NCI-H187 treated with DMSO at 0.1 percent for 48 hours (cell line): ENCODE data around the gene ZNF267.
"Not testable (repeated sequence)": the region's sequence is repeated elsewhere in the genome, so short reads cannot be mapped to it uniquely, and the experiment has no call there.

Source experiments
- DNase-seq: peaks from one replicate; lab custom pipeline; 2025; lab: John Stamatoyannopoulos, UW

The ZNF267 gene

DNA sequence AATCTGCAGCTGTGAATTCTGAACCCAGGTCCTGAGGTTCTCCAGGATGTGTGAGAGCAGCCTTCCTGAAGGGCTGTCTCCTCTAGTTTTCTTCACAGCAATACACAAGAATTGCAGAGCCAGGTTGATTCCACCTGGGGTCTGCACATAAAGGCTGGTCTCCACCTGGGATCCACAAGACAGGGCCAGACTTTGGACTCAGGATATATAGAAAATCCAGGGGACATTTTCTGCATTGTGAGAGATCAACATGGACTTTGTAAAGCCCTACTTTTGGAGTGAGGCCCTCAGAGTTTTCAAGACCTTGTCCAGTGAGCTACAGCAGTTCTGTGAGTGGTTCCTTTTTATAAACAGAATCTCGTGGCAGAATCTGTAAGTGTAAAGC lies 6.3 kb downstream of the ZNF267 start:
- DNase-seq: no peak

DNA sequence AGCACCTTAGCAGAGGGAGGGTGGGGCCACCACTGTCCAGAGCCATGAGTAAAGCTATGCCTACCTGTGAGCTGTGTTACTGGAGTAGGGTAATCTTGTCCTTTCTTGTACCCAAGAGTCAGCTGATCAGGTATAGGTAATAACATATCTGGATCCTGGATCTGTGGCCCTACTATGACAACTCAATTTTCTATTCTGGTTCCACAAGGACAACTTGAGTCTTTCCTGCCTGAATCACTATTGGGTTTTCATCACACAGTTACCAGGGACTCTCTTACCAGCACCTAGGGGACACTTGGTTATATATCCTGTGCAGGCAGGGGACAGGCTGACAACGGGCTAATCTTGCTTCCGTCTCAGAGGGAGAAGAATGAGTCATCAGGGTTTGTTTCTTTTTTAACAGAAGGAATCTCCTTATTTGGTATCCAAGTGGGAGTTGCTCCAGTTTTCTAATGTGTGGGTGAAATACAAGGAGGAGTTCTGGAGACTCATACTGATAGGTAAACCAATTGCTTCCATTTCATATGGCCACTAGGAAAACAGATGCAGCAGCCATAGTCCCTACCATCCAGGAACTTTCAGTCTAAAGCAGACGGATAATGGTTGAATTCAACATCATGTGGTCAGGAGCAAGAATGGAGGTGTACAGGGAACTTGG lies 6.8 kb downstream of the ZNF267 start:
- no peak for DNase-seq

DNA sequence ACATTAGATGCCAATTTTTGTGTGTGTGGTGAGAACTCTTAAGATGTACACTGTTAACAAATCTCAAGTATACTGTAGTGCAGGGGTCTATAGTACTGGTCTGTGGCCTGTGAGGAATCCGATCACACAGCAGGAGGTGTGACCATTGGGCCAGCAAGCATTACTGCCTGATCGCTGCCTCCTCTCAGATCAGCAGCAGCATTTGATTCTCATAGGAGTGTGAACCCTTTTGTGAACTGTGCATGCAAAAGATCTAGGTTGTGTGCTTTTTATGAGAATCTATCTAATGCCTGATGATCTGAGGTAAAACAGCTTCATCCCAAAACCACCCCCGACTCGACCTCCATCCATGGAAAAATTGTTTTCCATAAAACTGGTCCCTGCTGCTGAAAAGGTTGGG lies 12.6 kb downstream of the ZNF267 start:
- DNase-seq: no peak

DNA sequence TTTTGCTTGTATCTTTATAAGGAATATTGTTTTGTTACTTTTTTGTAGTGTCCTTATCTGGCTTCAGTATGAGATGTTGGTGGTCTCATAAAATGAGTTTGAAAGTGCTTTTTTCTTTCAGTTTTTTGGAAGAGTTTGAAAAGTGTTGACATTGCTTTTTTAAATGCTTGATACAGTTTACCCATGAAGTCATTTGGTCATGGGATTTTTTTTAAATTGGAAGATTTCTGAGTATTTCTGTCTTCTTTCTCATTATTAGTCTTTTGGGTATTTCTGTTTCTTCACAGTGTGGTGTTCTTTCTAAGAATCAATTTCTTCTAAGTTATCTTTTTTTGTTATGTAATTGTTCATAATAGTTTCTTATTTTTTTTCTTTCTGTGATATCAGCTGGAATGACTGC lies 15.1 kb downstream of the ZNF267 start:
- no peak for DNase-seq

DNA sequence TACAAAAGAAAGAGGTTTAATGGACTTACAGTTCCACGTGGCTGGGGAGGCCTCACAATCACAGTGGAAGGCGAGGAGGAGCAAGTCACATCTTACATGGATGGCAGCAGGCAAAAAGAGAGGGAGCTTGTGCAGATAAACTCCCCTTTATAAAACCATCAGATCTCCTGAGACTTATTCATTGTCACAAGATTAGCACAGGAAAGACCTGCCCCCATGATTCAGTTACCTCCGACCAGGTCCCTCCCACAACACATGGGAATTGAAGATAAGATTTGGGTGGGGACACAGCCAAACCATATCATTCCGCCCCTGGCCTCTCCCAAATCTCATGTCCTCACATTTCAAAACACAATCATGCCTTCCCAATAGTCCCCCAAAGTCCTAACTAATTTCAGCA lies 18.5 kb downstream of the ZNF267 start:
- DNase-seq: not testable (repeated sequence)

DNA sequence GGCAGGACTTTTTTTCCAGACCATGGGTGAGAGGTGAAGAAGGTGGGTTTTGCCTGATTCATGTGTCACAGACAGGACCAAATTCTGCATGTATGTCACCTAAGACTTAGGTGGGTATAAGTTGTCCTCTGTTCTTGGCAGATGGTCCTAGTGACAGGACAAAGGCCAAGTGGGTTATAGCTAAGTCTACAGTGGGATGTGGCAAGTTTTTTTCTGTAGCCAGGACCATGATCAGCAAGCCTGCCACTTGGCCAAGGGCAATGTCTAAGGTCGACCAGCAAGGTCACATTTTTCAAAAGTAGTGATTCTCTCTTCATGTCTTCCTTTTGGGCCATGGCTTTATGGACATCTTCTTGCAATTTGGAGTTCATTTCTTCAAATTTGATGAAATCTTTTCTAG lies 20.2 kb downstream of the ZNF267 start:
- DNase-seq: no peak

DNA sequence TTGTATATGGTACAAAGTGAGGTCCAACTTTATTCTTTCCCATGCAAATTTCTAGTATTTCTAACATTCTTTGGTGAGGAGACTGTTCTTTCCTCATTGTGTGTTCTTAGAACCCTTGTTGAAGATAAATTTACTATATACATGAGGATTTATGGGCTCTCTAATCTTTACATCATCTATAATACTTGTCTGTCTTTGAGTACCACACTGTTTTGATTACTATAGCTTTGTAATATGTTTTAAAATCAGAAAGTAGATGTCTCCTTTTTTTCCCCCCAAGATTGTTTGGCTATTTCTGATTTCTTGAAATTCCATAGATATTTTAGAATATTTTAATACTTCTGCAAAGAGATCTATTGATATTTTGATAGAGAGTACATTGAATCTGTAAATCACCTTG lies 23.7 kb downstream of the ZNF267 start:
- no peak for DNase-seq

DNA sequence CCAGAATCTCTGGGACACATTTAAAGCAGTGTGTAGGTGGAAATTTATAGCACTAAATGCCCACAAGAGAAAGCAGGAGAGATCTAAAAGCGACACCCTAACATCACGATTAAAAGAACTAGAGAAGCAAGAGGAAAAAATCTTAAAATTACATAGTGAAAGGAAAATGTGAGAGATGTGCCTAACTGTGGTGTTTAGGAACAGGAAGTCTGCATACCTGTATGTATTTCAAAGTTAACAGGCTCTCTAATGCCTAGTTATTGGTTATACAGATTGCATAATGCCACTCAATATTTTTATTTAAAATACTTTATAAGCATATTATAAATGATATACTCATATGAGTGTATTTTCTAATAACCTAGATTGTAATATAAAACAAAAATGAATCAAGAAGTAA lies 25.9 kb downstream of the ZNF267 start:
- no peak for DNase-seq

DNA sequence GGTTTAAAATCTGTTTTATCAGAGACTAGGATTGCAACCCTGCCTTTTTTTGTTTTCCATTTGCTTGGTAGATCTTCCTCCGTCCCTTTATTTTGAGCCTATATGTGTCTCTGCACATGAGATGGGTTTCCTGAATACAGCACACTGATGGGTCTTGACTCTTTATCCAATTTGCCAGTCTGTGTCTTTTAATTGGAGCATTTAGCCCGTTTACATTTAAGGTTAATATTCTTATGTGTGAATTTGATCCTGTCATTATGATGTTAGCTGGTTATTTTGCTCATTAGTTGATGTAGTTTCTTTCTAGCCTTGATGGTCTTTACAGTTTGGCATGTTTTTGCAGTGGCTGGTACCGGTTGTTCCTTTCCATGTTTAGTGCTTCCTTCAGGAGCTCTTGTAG lies 31.0 kb downstream of the ZNF267 start:
- DNase-seq: not testable (repeated sequence)

DNA sequence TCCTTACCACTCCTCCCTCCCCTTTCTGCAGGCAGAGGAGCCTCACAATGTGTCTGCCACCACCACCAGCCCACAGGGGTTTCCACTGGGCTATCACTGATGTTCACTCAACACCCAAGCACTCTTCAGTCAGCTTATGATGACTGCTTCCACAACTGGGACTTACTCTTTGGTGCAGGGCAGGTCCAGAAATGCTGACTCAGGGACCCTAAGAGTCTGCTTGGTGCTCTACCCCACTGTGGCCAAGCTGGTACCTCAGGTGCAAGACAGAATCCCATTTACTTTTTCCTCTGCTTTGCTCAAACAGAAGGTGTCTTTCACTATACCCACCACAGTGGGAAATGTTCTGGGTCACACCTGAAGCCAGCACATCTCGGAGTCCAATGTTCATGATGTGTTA lies 40.1 kb downstream of the ZNF267 start:
- no peak for DNase-seq

DNA sequence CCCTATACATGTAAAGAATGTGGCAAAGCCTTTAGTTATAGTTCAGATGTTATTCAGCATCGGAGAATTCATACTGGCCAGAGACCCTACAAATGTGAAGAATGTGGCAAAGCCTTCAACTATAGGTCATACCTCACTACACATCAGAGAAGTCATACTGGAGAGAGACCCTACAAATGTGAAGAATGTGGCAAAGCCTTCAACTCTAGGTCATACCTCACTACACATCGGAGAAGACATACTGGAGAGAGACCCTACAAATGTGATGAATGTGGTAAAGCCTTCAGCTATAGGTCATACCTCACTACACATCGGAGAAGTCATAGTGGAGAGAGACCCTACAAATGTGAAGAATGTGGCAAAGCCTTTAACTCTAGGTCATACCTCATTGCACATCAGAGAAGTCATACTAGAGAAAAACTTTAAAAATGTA lies 42.5 kb downstream of the ZNF267 start:
- DNase-seq: no peak

DNA sequence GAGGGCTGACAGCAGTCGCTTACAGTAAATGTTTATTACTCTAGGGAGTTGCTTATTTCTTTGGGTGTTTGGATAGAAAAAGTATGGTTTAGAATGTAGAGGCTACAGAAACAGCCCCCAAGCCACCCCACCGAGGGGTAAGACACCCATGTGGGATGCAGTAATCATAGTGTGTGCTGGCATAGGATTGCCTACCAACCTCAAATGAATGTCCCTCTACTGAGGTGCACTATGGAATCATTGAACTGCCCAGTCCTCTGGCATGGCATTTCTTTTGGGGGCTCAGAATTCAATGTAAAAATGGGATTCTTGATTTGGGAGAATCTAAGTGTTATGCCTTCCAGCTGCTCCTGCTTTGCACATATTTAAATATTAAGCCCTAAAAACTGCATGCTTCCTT lies 46.8 kb downstream of the ZNF267 start:
- no peak for DNase-seq

DNA sequence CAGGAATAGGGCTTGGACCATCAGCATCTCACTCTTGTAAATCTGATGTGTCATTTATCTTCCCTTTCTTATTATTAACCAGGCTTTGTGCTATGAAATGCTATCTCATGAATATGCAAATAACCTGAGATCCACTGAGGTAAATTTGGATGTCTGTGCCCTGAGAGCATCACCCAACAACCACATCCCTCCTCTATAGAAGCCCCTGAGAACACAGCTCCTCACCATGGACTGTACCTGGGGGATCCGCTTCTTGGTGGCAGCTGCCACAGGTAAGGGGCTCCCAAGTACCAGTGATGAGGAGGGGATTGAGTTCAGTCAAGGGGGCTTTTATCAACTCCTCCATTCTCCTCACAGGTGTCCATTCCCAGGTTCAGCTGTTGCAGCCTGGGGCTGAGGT lies 78.2 kb downstream of the ZNF267 start:
- DNase-seq: not testable (repeated sequence)

DNA sequence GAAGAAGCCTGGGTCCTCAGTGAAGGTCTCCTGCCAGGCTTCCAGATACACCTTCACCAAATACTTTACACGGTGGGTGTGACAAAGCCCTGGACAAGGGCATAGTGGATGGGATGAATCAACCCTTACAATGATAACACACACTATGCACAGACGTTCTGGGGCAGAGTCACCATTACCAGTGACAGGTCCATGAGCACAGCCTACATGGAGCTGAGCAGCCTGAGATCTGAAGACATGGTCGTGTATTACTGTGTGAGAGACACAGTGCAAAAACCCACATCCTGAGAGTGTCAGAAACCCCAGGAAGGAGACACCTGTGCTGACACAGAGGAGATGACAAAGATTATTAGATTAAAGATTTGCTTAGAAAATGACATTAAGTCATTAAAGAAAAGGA lies 78.6 kb downstream of the ZNF267 start:
- DNase-seq: not testable (repeated sequence)

DNA sequence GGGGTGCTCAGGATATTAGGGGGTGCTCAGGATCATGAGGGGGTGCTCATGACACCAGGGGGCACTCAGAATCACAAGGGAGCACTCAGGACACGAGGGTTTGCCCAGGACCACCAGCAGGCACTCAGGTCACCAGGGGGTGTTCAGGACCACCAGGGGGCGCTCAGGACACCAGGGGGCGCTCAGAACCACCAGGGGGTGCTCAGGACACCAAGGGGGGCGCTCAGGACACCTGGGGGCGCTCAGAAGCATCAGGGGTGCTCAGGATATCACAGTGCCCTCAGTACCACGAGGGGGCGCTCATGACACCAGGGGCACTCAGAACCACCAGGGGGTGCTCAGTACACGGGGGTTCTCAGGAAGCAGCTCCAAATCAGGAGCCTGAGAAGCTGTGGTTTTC lies 82.6 kb downstream of the ZNF267 start:
- DNase-seq: not testable (repeated sequence)

DNA sequence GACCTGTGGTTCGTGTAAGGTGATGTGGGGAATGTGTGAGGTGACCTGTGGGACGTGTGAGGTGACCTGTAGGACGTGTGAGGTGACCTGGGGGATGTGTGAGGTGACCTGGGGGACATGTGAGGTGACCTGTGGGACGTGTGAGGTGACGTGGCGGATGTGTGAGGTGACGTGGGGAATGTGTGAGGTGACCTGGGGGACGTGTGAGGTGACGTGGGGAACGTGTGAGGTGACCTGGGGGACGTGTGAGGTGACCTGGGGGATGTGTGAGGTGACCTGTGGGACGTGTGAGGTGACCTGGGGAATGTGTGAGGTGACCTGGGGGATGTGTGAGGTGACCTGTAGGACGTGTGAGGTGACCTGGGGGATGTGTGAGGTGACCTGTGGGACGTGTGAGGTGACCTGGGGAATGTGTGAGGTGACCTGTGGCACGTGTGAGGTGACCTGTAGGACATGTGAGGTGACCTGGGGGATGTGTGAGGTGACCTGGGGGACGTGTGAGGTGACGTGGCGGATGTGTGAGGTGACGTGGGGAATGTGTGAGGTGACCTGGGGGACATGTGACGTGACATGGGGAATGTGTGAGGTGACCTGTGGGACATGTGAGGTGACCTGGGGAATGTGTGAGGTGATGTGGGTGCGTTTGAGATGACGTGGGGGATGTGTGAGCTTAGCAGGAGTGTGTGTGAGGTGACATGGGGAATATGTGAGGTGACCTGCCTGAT lies 86.7 kb downstream of the ZNF267 start:
- not testable (repeated sequence) for DNase-seq
